ENCODE results near the gene MICU1. TPM values are rescaled to one million over a fixed set of nuclear protein-coding genes. Genes with fewer than 3 reads are reported as not detected.
A peak's percentile ranks its signal among the peaks of the same experiment; 100 is the strongest.
"Not testable (repeated sequence)": the region's sequence is repeated elsewhere in the genome, so short reads cannot be mapped to it uniquely, and the experiment has no call there.

MICU1 gene
- total RNA-seq, 1 experiment from 2014 or later, result 57.1 TPM

DNA sequence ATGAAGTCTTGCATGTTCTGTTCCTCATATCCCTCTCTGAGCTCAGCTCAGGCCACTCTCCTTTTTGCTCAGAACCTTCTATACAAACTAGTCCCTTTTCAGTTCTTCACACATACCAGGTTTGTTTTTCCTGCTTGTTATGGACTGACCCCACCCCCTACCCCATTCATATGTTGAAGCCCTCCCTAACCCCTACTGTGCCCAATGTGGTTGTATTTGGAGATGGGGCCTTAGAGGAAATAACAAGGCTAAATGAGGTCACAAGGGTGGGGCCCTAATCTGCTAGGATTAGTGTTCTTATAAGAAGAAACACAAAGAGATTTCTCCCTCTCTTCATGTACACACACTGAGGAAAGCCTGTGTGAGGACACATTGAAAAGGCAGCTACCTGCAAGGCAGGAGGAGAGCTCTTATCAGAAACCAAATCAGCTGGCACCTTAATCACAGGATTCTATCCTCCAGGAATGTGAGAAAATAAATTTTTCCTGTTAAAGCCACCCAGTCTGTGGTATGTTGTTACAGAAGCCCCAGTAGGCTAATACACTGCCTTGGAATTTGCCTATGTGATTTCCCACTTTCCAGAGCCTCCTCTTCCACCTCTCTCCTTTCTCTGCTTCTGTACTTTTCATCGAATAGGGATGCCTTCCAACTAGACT is 203.9 kb downstream of the MICU1 start:
- in situ Hi-C loops (cut with HindIII; ENCODE audit: low sequenced_read_pairs), result no loop called here
- no peak for DNase-seq (ENCODE audit: low spot score)

DNA sequence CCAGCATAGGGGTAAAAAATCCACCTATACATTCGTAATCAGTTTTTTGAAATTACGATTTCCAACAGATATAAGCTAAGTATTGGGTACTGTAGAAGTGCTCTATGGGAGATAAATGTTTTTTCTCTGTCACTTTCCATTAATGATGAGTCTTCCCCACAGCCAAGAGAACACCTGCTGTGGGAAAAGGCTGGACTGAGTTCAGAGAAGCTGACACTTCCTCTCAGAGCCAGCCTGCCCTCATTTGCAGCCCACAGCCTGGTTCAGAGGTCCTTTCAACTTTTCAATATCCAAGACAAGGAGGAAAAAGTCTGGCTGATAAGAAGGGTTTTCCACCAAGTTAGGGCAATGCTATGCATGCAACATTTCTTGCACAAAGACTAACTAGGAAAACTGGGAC is 206.6 kb downstream of the MICU1 start:
- in situ Hi-C loops (cut with HindIII; ENCODE audit: low sequenced_read_pairs), result no loop called here
- peak; percentile 90 for DNase-seq (ENCODE audit: low spot score)

DNA sequence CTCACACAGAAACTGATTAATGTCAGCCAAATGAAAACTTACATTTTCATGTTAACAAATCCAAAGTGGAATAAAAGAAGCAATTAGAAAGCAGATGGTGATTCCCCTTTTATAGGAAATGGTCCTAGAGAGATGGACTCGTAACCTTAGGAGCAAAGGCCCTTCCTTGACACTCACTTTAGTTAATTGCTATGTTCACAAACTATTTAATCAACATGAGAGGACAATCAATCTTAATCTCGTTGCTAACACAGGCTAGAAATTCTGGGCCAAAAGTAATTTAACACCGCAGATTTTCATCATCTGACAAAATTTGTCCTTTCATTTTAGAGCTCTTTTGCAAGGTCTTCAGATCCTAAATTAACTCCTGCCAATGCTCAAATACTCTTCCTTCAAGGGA is 207.2 kb downstream of the MICU1 start:
- no peak for DNase-seq (ENCODE audit: low spot score)
- in situ Hi-C loops (cut with HindIII; ENCODE audit: low sequenced_read_pairs), result no loop called here

DNA sequence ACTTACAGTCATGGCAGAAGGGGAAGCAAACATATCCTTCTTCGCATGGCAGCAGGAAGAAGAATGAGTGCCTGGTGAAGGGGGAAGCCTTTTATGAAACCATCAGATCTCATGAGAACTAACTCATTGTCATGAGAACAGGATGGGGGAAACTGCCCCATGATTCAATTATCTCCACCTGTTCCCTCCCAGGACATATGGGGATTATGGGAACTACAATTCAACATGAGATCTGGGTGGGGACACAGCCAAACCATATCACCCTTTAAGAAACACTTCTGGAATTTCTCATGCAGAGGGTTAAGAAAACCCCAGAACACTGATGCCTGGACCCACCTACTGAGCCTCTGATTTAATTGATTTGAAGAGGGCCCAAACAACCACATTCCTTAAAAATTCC is 207.9 kb downstream of the MICU1 start:
- no peak for DNase-seq (ENCODE audit: low spot score)
- in situ Hi-C loops (cut with HindIII; ENCODE audit: low sequenced_read_pairs), result no loop called here

GRCh38 chr10:72416661-72417060 is 209.2 kb downstream of the MICU1 start:
- in situ Hi-C loops (cut with HindIII; ENCODE audit: low sequenced_read_pairs), result no loop called here

DNA sequence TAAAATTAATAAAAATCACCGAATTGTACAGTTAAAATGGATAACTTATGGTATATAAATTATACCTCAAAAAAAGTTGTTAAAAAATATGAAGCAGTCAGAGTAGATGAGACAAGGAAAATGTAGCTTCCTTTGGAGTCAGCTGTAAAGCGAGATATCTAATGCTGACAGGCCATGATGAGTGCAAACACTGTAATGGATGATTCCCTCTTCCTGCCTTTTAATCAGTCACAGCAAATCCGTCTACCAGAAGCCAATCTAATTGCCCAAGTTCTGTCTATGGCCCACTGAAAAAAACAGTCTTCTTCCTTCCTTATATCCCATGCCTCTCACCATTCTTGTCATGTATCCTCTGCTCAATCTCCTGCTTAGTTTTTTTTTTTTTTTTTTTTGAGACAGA is 211.2 kb downstream of the MICU1 start:
- no peak for DNase-seq (ENCODE audit: low spot score)
- in situ Hi-C loops (cut with HindIII; ENCODE audit: low sequenced_read_pairs), result no loop called here

More at GRCh38 chr10:72416661-72417060, 209.2 kb downstream of the MICU1 start:
- DNase-seq (ENCODE audit: low spot score), result no peak

GRCh38 chr10:72409167-72409566 is 216.7 kb downstream of the MICU1 start:
- no peak for DNase-seq (ENCODE audit: low spot score)
- in situ Hi-C loops (cut with HindIII; ENCODE audit: low sequenced_read_pairs), result no loop called here

DNA sequence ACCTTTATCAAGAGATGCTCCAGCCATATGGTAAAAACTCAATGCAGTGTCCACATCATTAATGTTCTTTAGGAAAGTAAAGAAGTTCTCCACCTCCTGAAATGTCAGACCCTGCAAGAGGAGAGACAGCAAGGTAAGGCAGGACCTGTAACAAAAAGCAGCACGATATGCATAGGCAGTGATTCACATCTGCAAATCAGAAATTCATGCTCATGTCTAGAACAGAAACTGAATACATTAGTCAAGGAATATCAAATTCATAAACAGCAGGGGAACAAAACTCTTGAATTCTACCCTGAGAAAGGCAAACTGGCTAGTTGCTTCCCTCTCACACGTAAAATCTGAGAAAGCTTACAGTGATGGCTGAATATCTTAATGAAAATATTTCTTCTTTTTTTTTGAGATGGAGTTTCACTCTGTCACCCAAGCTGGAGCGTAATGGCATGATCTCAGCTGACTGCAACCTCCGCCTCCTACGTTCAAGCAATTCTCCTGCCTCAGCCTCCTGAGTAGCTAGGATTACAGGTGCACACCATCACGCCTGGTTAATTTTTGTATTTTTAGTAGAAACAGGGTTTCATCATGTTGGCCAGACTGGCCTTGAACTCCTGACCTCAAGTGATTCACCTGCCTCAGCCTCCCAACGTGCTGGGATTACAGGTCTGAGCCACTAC is 217.8 kb downstream of the MICU1 start:
- in situ Hi-C loops (cut with HindIII; ENCODE audit: low sequenced_read_pairs), result no loop called here
- no peak for DNase-seq (ENCODE audit: low spot score)

GRCh38 chr10:72407471-72407870 is 218.4 kb downstream of the MICU1 start:
- in situ Hi-C loops (cut with HindIII; ENCODE audit: low sequenced_read_pairs), result no loop called here
- DNase-seq (ENCODE audit: low spot score), result no peak

DNA sequence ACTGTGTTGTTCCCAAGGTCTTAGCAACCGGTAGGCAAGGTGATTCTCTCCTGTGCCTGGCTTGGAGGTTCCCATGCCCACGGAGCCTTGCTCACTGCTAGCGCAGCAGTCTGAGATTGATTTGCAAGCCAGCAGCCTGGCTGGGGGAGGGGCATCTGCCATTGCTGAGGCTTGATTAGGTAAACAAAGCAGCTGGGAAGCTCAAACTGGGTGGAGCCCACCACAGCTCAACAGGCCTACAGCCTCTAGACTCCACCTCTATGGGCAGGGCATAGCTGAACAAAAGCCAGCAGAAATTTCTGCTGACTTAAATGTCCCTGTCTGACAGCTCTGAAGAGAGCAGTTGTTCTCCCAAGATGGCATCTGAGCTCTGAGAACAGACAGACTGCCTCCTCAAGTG is 230.3 kb downstream of the MICU1 start:
- in situ Hi-C loops (cut with HindIII; ENCODE audit: low sequenced_read_pairs); DNase-seq (ENCODE audit: low spot score): not testable (repeated sequence)

GRCh38 chr10:72392571-72392970 is 233.3 kb downstream of the MICU1 start:
- in situ Hi-C loops (cut with HindIII; ENCODE audit: low sequenced_read_pairs), result no loop called here
- DNase-seq (ENCODE audit: low spot score), result no peak

GRCh38 chr10:72390764-72391163 is 235.1 kb downstream of the MICU1 start:
- DNase-seq (ENCODE audit: low spot score), result no peak
- in situ Hi-C loops (cut with HindIII; ENCODE audit: low sequenced_read_pairs), result no loop called here

GRCh38 chr10:72389716-72390115 is 236.2 kb downstream of the MICU1 start:
- in situ Hi-C loops (cut with HindIII; ENCODE audit: low sequenced_read_pairs), result no loop called here
- no peak for DNase-seq (ENCODE audit: low spot score)

DNA sequence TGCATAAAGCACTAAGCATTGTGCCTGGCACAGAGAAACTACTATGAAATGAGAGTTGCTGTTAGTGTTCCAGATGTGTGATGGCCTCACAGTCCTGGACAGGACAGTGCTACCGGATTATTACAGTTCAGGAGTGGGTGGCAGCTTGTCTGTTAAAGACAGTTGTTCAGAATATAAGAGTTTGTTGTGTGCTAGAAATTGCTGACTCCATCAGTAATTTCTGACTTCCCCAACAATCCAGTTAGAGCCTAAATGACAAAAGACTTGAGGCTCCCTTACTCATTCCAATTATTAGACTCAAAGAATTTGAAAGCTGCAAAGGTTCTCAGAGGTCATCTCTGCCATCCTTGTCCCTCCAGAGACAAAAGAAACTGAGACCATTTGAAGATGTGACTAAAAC is 236.9 kb downstream of the MICU1 start:
- in situ Hi-C loops (cut with HindIII; ENCODE audit: low sequenced_read_pairs), result no loop called here

GRCh38 chr10:72388062-72388461 is 237.8 kb downstream of the MICU1 start:
- in situ Hi-C loops (cut with HindIII; ENCODE audit: low sequenced_read_pairs), result no loop called here
- no peak for DNase-seq (ENCODE audit: low spot score)

More for the DNA sequence above, 236.9 kb downstream of the MICU1 start:
- DNase-seq (ENCODE audit: low spot score), result no peak

- no peak for DNase-seq (ENCODE audit: low spot score)
- in situ Hi-C loops (cut with HindIII; ENCODE audit: low sequenced_read_pairs), result no loop called here
Measured at GRCh38 chr10:72386916-72387586, 238.8 kb downstream of the MICU1 start.

DNA sequence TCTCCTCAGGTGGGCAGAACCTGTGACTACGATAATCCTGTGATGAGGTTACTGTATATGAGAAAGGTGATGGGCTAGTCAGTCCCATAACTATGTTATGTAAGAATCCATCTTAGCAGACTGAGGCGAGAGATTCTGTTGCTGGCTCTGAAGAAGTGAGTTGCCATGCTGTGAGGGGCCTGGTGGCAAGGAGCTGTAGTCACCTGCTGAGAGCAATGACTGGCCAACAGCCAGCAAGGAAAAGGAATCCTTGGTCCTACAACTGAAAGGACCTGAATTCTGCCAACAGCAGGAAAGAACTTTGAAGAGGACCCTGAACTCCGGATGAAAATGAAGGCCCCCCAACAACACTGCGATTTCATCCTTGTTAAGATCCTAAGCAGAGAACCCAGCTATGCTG is 240.2 kb downstream of the MICU1 start:
- no peak for DNase-seq (ENCODE audit: low spot score)
- in situ Hi-C loops (cut with HindIII; ENCODE audit: low sequenced_read_pairs), result no loop called here

DNA sequence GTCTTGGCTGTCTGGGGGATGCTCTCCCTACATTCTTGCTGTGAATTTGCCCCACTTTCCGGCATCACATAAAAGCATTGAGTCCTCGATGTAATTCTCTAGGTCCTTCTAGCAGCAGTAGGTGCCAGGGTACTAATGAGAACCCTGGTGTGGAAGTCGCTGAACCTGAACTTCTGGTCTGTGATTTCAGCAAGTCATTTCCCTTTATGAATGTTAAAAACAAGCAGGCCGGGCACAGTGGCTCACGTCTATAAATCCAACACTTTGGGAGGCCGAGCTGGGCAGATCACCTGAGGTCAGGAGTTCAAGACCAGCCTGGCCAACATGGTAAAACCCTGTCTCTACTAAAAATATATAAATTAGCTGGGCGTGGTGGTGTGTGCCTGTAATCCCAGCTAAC is 240.9 kb downstream of the MICU1 start:
- in situ Hi-C loops (cut with HindIII; ENCODE audit: low sequenced_read_pairs); DNase-seq (ENCODE audit: low spot score): not testable (repeated sequence)

DNA sequence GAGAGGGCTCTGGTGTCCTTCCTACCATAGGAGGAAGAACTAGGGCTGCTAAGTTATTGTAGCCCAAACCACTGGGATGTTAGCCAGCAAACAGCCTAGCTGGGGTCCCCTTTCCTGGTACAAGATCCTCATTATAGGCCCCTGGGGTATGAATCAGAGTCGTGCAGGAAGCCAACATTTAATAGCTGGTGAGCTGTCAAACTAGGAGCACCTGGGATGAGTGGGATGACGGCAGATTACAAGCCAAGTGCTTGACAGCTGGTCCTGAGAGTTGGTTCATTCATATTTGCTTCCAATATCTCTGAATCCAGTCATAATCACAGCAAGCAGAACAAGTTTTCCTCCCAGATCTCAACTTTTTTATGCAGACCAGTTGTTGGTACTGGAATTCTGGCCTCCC is 246.1 kb downstream of the MICU1 start:
- in situ Hi-C loops (cut with HindIII; ENCODE audit: low sequenced_read_pairs), result no loop called here
- DNase-seq (ENCODE audit: low spot score), result no peak

- in situ Hi-C loops (cut with HindIII; ENCODE audit: low sequenced_read_pairs), result no loop called here
Measured at GRCh38 chr10:72379062-72379461, 246.8 kb downstream of the MICU1 start.

More at GRCh38 chr10:72379062-72379461, 246.8 kb downstream of the MICU1 start:
- peak; percentile 38 for DNase-seq (ENCODE audit: low spot score)
